Adipocyte (in vitro differentiated cells): ENCODE measurements around the gene SPNS1.

ENCODE experiments used
- DNase-seq: peaks from one replicate; pipeline ENCODE4 v3.0.0-alpha.2; 2015; ENCODE audit warnings: low read depth
- H3K27me3 ChIP-seq: replicated peaks from 2 replicates; pipeline ENCODE4 v1.7.0; 2013; ENCODE audit warnings: mild to moderate bottlenecking, low read length, moderate library complexity; ENCODE audit not compliant: control insufficient read depth, insufficient read depth
- H3K36me3 ChIP-seq: 2 replicates; pipeline ENCODE4 v1.7.0; 2013; ENCODE audit warnings: low read length, mild to moderate bottlenecking, moderate library complexity; ENCODE audit not compliant: control insufficient read depth, insufficient read depth, severe bottlenecking
- H3K4me1 ChIP-seq: 2 replicates; pipeline ENCODE4 v1.7.0; 2013; ENCODE audit warnings: mild to moderate bottlenecking, low read length, moderate library complexity; ENCODE audit not compliant: control insufficient read depth, insufficient read depth
- H3K4me3 ChIP-seq: 2 replicates; pipeline ENCODE4 v1.7.0; 2013; ENCODE audit warnings: mild to moderate bottlenecking, low read length, moderate library complexity
- H3K9ac ChIP-seq: 2 replicates; pipeline ENCODE4 v1.7.0; 2013; ENCODE audit warnings: mild to moderate bottlenecking, low read length, moderate library complexity
- H3K9me3 ChIP-seq: 2 replicates; pipeline ENCODE4 v1.7.0; 2013; ENCODE audit warnings: mild to moderate bottlenecking, low read length, moderate library complexity; ENCODE audit not compliant: control insufficient read depth

SPNS1 gene

DNA sequence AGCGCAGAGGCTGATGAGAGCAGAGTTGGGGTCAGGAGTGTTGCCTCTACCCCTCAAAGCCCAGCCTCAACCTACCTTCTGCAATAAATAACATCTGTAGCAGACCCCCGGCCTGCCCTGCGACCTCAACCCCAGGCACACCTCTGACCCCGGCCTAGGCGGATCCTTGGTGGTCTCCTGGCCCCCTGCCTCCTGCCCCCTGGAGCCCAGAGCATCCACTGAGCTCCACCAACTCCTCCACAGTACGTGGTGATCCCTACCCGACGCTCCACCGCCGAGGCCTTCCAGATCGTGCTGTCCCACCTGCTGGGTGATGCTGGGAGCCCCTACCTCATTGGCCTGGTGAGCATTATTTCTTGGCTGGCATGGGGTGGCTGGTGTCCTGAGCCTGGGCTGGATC, 8.4 kb downstream of the SPNS1 start:
- Histone ChIP-seq H3K9me3 (peaks cover 9% of the 10 kb centered on the region), H3K4me1 (no peaks in the 10 kb centered on the region), H3K27me3 (no peaks in the 10 kb centered on the region), H3K36me3 (peaks cover 67% of the 10 kb centered on the region), H3K9ac (no peak overlapping the region), H3K4me3 (no peak overlapping the region)
- no peak for DNase-seq

DNA sequence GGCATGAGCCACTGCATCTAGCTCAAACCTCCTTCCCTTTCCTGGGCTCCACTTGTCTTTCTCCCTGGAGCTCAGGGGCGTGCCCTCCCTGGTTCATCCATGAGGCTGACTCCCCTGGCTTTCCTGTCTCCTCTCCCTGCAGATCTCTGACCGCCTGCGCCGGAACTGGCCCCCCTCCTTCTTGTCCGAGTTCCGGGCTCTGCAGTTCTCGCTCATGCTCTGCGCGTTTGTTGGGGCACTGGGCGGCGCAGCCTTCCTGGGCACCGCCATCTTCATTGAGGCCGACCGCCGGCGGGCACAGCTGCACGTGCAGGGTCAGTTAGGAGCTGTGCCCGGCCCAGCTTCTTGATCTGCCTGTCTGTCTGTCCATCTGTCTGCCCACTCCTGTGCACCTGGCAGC, 9.1 kb downstream of the SPNS1 start:
- H3K36me3 ChIP-seq = peaks cover 65% of the 10 kb centered on the region

DNA sequence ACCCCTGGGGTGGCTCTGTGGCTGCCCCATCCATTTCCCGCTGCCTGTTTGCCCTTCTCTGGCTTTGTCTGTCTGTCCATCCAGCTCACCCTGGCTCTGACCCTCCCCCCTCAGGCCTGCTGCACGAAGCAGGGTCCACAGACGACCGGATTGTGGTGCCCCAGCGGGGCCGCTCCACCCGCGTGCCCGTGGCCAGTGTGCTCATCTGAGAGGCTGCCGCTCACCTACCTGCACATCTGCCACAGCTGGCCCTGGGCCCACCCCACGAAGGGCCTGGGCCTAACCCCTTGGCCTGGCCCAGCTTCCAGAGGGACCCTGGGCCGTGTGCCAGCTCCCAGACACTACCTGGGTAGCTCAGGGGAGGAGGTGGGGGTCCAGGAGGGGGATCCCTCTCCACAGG, 9.5 kb downstream of the SPNS1 start:
- peaks cover 9% of the 10 kb centered on the region for H3K9me3 ChIP-seq
- no peak overlapping the region for H3K9ac ChIP-seq
- no peak for DNase-seq
- peaks cover 61% of the 10 kb centered on the region for H3K36me3 ChIP-seq
- no peaks in the 10 kb centered on the region for H3K4me1 ChIP-seq
- no peaks in the 10 kb centered on the region for H3K27me3 ChIP-seq
- H3K4me3 ChIP-seq = no peak overlapping the region

More for the DNA sequence above, 9.1 kb downstream of the SPNS1 start:
- H3K4me3 ChIP-seq = no peak overlapping the region
- H3K9me3 ChIP-seq = peaks cover 9% of the 10 kb centered on the region
- no peak overlapping the region for H3K9ac ChIP-seq
- H3K27me3 ChIP-seq = no peaks in the 10 kb centered on the region
- DNase-seq = no peak
- no peaks in the 10 kb centered on the region for H3K4me1 ChIP-seq

DNA sequence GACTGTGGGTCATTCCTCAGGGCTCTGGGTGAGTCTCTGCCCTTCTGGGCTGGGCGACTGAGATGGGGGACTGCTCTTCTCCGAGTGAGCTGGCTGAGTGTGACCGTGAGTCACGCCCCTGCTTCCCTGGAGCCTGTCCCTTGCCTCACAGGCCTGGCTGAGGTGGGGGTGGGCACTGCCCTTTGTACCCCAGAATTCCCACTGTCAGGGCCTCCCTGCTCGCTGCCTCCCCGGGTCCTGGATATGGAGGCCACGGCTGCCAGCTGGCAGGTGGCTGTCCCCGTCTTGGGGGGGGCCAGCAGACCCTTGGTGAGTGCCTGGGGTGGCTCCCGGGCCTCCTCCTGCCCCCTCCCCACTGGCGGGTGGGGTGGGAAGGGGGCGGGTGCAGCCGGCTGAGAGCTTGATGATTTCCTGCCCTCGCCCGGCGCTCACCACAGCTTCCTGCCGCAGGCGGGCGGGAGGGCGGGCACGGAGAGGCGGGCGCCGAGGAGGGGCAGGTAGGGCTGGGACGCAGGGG, 10.1 kb downstream of the SPNS1 start, which contains the start of gene LAT:
Gene LAT, plus strand, starts transcription at position 434 of the 517 bp plus-strand sequence. CDS start 366 bp downstream, outside the sequence.
- H3K9ac ChIP-seq = no peak within 1 kb of the TSS
- peaks cover 57% of the 10 kb centered on the region for H3K36me3 ChIP-seq
- no peak for DNase-seq
- no peaks in the 10 kb centered on the region for H3K27me3 ChIP-seq
- no peak within 1 kb of the TSS for H3K4me3 ChIP-seq
- peaks cover 9% of the 10 kb centered on the region for H3K9me3 ChIP-seq
- no peaks in the 10 kb centered on the region for H3K4me1 ChIP-seq

GRCh38 chr16:28985211-28986041, 10.8 kb downstream of the SPNS1 start:
- H3K4me1 ChIP-seq = no peaks in the 10 kb centered on the region
- H3K4me3 ChIP-seq = no peak overlapping the region
- peaks cover 57% of the 10 kb centered on the region for H3K36me3 ChIP-seq
- no peaks in the 10 kb centered on the region for H3K27me3 ChIP-seq
- H3K9me3 ChIP-seq = peaks cover 9% of the 10 kb centered on the region
- no peak for DNase-seq
- no peak overlapping the region for H3K9ac ChIP-seq

- Histone ChIP-seq H3K9ac (no peak overlapping the region), H3K4me3 (no peak overlapping the region), H3K27me3 (no peaks in the 10 kb centered on the region), H3K9me3 (peaks cover 9% of the 10 kb centered on the region), H3K4me1 (no peaks in the 10 kb centered on the region), H3K36me3 (peaks cover 53% of the 10 kb centered on the region)
- no peak for DNase-seq
Observed at GRCh38 chr16:28986046-28986445, 11.5 kb downstream of the SPNS1 start.

- Histone ChIP-seq H3K27me3 (no peaks in the 10 kb centered on the region), H3K9me3 (peaks cover 9% of the 10 kb centered on the region), H3K36me3 (peaks cover 49% of the 10 kb centered on the region), H3K9ac (no peak overlapping the region), H3K4me1 (no peaks in the 10 kb centered on the region), H3K4me3 (no peak overlapping the region)
- no peak for DNase-seq
Observed at GRCh38 chr16:28986492-28986891, 11.9 kb downstream of the SPNS1 start.

DNA sequence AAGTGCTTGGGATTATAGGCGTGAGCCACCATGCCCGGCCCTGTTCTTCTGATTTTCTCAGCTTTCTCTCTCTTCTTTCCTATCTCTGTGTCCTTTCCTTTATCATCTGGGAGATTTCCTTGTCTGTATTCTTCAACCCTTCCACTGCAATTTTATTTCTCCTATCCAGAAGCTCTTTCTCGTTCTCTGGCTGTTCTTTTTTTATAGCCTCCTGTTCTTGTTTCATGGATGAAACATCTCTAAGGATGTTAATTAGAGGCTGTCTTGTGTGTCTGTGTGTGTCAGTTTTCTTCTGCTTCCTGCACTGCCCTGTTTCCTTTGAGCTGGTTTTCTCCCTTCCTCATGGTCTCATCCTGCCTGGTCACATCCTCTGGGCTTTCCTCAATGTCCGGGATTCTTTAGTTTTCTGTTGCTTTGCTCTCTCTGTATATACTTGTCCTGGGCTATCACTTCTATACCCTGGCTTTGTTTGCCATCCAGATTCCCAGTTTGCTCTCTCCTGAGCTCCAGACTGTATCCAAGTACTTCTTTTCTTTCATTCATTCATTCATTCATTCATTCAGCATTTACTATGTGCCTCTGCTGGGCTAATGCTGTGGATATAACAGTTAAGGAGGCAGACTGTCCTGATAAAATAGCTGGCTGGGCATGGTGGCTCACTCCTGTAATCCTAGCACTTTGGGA, 12.7 kb downstream of the SPNS1 start:
- Histone ChIP-seq H3K36me3 (peaks cover 41% of the 10 kb centered on the region), H3K9ac (no peak overlapping the region), H3K4me3 (no peak overlapping the region), H3K9me3 (peaks cover 9% of the 10 kb centered on the region), H3K4me1 (no peaks in the 10 kb centered on the region), H3K27me3 (no peaks in the 10 kb centered on the region)
- no peak for DNase-seq

- H3K4me1 ChIP-seq = no peaks in the 10 kb centered on the region
- H3K27me3 ChIP-seq = no peaks in the 10 kb centered on the region
- DNase-seq = no peak
- H3K9ac ChIP-seq = no peak overlapping the region
- H3K4me3 ChIP-seq = no peak overlapping the region
- H3K9me3 ChIP-seq = peaks cover 9% of the 10 kb centered on the region
- peaks cover 21% of the 10 kb centered on the region for H3K36me3 ChIP-seq
Observed at GRCh38 chr16:28989363-28989762, 14.8 kb downstream of the SPNS1 start.

- peaks cover 19% of the 10 kb centered on the region for H3K36me3 ChIP-seq
- H3K4me1 ChIP-seq = no peaks in the 10 kb centered on the region
- no peak for DNase-seq
- peaks cover 9% of the 10 kb centered on the region for H3K9me3 ChIP-seq
- no peak overlapping the region for H3K4me3 ChIP-seq
- no peaks in the 10 kb centered on the region for H3K27me3 ChIP-seq
- no peak overlapping the region for H3K9ac ChIP-seq
Observed at GRCh38 chr16:28990375-28991040, 15.9 kb downstream of the SPNS1 start.

GRCh38 chr16:28991687-28992086, 17.1 kb downstream of the SPNS1 start:
- no peaks in the 10 kb centered on the region for H3K4me1 ChIP-seq
- H3K9ac ChIP-seq = no peak overlapping the region
- H3K9me3 ChIP-seq = peaks cover 9% of the 10 kb centered on the region
- peaks cover 9% of the 10 kb centered on the region for H3K36me3 ChIP-seq
- no peak for DNase-seq
- no peaks in the 10 kb centered on the region for H3K27me3 ChIP-seq
- H3K4me3 ChIP-seq = no peak overlapping the region
